Lung (tissue), 12 donors: Measurements from ENCODE around the gene ST8SIA2. TPM values are rescaled to one million over a fixed set of nuclear protein-coding genes. Genes with fewer than 3 reads are reported as not detected.

Source experiments
- ATAC-seq: fragments of 200-7000 bp; cut with Tn5 transposase; one replicate; pipeline ENCODE4 v1.9.1; 2020; ENCODE audit warnings: moderate number of reproducible peaks; ENCODE audit not compliant: insufficient read depth, low FRiP score
- DNase-seq, 3 donors: peaks; one replicate each; pipeline ENCODE4 v3.0.0-alpha.2; 2013 to 2017
- H3K27ac ChIP-seq, 2 donors: one replicate each; pipeline ENCODE4 v1.5.1; 2013; ENCODE audit warnings: mild to moderate bottlenecking in 2 of 2, moderate library complexity in 2 of 2, control low read depth in 1 of 2, inconsistent platforms in 1 of 2, low read depth in 1 of 2, low read length in 1 of 2
- H3K27me3 ChIP-seq, 3 donors: one replicate each; pipeline ENCODE4 v1.5.1; 2013; ENCODE audit warnings: low read length in 2 of 3; ENCODE audit not compliant: control insufficient read depth in 3 of 3, insufficient read depth in 3 of 3
- H3K36me3 ChIP-seq, 4 donors: one replicate each; pipeline ENCODE4 v1.5.1; 2013; ENCODE audit warnings: low read length in 4 of 4, mild to moderate bottlenecking in 1 of 4, moderate library complexity in 1 of 4; ENCODE audit not compliant: control insufficient read depth in 4 of 4, insufficient read depth in 4 of 4
- H3K4me1 ChIP-seq, 5 donors: one replicate each; pipeline ENCODE4 v1.5.1; 2013; ENCODE audit warnings: low read length in 5 of 5, mild to moderate bottlenecking in 2 of 5, moderate library complexity in 1 of 5; ENCODE audit not compliant: control insufficient read depth in 5 of 5, insufficient read depth in 5 of 5
- H3K4me3 ChIP-seq: one replicate; pipeline ENCODE4 v1.5.1; 2013; ENCODE audit warnings: mild to moderate bottlenecking, control low read depth, moderate library complexity
- H3K9ac ChIP-seq, 2 donors: one replicate each; pipeline ENCODE4 v1.5.1; 2013; ENCODE audit warnings: low read length in 2 of 2, control low read depth in 1 of 2; ENCODE audit not compliant: insufficient read depth in 1 of 2
- H3K9me3 ChIP-seq, 4 donors: one replicate each; pipeline ENCODE4 v1.5.1; 2013; ENCODE audit warnings: low read length in 3 of 4, mild to moderate bottlenecking in 1 of 4, moderate library complexity in 1 of 4; ENCODE audit not compliant: control insufficient read depth in 4 of 4, insufficient read depth in 3 of 4
- WGBS, 2 donors: extraction: QIAGEN DNeasy Blood & Tissue Kit; methylation state at CpG; one replicate each; pipeline ENCODE4 v1.1.7; 2013; 5-methylcytosine and 5-hydroxymethylcytosine counted together
- polyA plus RNA-seq, 2 donors: library from polyadenylated mRNA; stranded (reverse); fragments of 200-250 nt; gene quantifications; one replicate each; pipeline ENCODE4 v1.2.1, GENCODE V29; 2013
- total RNA-seq, 2 donors: library from RNA; depleted of rRNA in 1 of 2; stranded (reverse); fragments of >200 nt in 1 of 2; gene quantifications; one replicate each; pipeline ENCODE4 v1.2.1, GENCODE V29; 2014 to 2021
- TF ChIP-seq, protein P1 (sequence below): IDR thresholded peaks from 2 replicates; pipeline ENCODE4 v1.5.1; 2012; ENCODE audit warnings: mild to moderate bottlenecking; ENCODE audit errors: control extremely low read depth, extremely low read depth
- donor health status: control.
- donor health status: control.
- donor health status: Bipolar disorder and iron deficiency.
- donor health status: healthy.
- donor health status: DM: yes; HTN: yes; CAD: no.

Gene ST8SIA2
- total and polyA plus RNA-seq, 4 donors = 1.4 TPM; not detected in 3

DNA sequence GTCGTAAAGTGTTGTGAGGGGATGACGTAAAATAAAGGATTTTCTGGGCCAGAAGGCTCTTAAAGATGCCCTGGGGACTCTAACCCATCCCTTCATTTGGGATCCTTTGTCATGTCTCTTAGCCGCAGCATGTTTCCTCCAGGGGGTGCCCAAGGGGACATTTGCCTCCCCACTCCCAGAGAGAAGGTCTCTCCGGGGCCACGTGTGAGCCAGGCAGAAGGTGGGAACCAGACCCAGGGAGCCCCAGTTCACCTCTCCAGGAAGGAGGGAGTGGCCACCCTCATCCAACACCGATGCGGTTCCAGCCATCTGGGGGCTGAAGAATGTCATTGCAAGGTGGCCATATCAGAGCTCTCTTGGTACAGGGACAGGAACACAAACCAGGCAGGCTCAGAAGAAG is 25.2 kb downstream of the ST8SIA2 start:
- Histone ChIP-seq H3K27me3 (no peaks in the 10 kb centered on the region), H3K36me3 (no peaks in the 10 kb centered on the region), H3K9me3 (peaks cover 0 to 4% (median 0%) of the 10 kb centered on the region in 4 donors), H3K9ac (no peak overlapping the region), H3K4me1 (peaks cover 0 to 4% (median 0%) of the 10 kb centered on the region in 5 donors), H3K4me3 (no peak overlapping the region), H3K27ac (no peak overlapping the region)
- 80 to 86% methylated on average over 7 of the region's 7 CpGs for WGBS, 2 donors
- TF ChIP-seq, protein P1, sequence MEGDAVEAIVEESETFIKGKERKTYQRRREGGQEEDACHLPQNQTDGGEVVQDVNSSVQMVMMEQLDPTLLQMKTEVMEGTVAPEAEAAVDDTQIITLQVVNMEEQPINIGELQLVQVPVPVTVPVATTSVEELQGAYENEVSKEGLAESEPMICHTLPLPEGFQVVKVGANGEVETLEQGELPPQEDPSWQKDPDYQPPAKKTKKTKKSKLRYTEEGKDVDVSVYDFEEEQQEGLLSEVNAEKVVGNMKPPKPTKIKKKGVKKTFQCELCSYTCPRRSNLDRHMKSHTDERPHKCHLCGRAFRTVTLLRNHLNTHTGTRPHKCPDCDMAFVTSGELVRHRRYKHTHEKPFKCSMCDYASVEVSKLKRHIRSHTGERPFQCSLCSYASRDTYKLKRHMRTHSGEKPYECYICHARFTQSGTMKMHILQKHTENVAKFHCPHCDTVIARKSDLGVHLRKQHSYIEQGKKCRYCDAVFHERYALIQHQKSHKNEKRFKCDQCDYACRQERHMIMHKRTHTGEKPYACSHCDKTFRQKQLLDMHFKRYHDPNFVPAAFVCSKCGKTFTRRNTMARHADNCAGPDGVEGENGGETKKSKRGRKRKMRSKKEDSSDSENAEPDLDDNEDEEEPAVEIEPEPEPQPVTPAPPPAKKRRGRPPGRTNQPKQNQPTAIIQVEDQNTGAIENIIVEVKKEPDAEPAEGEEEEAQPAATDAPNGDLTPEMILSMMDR = no peak
- no peak for ATAC-seq
- no peak for DNase-seq

- Histone ChIP-seq H3K9ac (no peak overlapping the region), H3K9me3 (peaks cover 0 to 4% (median 0%) of the 10 kb centered on the region in 4 donors), H3K4me3 (no peak overlapping the region), H3K4me1 (peaks cover 0 to 3% (median 0%) of the 10 kb centered on the region in 5 donors), H3K27ac (no peak overlapping the region), H3K27me3 (no peaks in the 10 kb centered on the region), H3K36me3 (no peaks in the 10 kb centered on the region)
- DNase-seq (peak in 2 of 3 donors; percentile 19 to 25), ATAC-seq (no peak)
- TF ChIP-seq, protein P1 = no peak
- 79 to 91% methylated on average over 1 of the region's 1 CpG for WGBS, 2 donors
Measured at GRCh38 chr15:92421976-92422375, 28.3 kb downstream of the ST8SIA2 start.

GRCh38 chr15:92425578-92426225 is 32.0 kb downstream of the ST8SIA2 start:
- no peaks in the 10 kb centered on the region for H3K27me3 ChIP-seq
- H3K27ac ChIP-seq = no peak overlapping the region
- H3K4me1 ChIP-seq = peaks cover 0 to 3% (median 0%) of the 10 kb centered on the region in 5 donors
- TF ChIP-seq, protein P1 = no peak
- ATAC-seq = no peak
- no peaks in the 10 kb centered on the region for H3K36me3 ChIP-seq
- H3K9ac ChIP-seq = no peak overlapping the region
- no peak overlapping the region for H3K4me3 ChIP-seq
- peaks cover 0 to 2% (median 0%) of the 10 kb centered on the region in 4 donors for H3K9me3 ChIP-seq
- WGBS, 2 donors = 60 to 66% methylated on average over 12 of the region's 12 CpGs
- DNase-seq = no peak
